ENCODE measurements around the gene TP53I13.
"Not testable (repeated sequence)": the region's sequence is repeated elsewhere in the genome, so short reads cannot be mapped to it uniquely, and the experiment has no call there.

Gene TP53I13, protein sequence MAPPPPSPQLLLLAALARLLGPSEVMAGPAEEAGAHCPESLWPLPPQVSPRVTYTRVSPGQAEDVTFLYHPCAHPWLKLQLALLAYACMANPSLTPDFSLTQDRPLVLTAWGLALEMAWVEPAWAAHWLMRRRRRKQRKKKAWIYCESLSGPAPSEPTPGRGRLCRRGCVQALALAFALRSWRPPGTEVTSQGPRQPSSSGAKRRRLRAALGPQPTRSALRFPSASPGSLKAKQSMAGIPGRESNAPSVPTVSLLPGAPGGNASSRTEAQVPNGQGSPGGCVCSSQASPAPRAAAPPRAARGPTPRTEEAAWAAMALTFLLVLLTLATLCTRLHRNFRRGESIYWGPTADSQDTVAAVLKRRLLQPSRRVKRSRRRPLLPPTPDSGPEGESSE

DNA sequence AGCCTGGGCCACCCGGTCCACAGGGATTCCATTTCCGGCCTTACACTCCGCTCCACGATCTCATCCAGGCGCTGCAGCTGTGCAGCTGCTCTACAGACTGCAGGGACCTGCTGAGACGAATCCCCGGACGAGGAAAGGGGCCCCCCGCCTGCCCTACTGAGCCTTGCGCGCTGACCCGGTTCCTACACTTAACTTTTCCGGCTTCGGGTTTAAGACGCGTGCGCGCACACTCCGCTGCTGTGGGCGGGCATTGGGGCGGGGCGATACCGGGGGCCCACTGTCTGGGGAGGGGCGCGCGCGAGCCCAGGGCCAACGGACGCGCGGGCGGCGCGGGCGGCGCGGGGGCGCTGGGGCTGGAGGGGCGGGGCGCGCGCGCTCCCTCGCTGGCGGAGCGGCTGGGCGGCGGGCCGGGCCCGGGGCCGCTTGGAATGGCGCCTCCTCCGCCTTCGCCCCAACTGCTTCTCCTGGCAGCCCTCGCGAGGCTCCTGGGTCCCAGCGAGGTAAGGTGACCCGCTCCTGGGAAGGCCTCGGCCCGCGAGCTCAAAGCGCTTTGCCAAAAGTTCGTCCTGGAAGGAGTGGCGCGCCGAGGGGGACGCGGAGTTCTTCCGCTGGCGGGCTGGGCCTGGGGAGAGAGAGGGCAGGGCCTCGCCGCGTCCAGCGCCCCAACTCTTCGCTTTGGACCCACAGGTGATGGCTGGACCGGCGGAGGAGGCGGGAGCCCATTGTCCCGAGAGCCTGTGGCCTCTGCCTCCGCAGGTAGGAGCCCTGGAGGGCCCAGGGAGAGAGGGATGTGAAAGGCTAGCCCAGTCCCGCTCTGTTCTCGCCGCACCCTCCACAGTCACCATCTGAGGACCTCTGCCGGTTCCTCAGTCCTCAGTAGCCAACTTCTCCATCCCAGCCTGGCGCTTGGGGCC is at the start of gene TP53I13:
TSS of gene TP53I13 (plus strand) at position 371 of the 914 bp plus-strand sequence. CDS start at position 429, 58 bp downstream.
- no peak for DNase-seq (ENCODE audit: low read depth, low spot score)

DNA sequence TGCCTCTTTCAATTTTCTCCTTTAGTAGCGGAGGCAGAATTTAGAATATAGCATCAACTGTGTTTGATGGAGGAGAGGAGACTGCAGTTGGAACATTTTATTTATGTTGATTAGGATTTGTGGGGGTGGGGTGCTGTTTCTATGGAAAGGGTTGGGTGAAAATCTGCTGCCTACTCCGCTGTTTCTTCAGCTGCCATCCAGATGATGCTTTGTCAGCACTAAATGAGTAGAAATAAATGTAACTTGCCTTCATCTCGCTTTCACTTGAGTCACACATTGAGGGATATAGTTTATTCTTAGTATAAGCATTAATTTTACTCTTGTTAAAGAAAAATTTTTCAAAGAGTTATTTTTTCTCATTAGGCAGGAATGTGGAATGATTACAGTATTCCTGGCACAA is 43.8 kb upstream of the TP53I13 start:
- no peak for DNase-seq (ENCODE audit: low read depth, low spot score)

DNA sequence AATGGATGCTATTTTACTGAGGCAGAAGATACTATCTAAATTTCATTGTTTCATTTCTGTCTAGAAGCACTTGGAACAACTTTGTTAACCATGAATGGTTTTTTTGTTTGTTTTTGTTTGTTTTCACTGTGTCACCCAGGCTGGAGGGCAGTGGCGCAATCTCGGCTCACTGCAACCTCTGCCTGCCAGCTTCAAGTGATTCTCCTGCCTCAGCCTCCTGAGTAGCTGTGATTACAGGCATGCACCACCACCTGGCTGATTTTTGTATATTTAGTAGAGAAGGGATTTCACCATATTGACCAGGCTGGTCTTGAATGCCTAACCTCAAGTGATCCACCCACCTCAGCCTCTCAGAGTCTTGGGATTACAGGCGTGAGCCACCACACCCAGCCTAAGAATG is 42.2 kb upstream of the TP53I13 start:
- DNase-seq (ENCODE audit: low read depth, low spot score): no peak

DNA sequence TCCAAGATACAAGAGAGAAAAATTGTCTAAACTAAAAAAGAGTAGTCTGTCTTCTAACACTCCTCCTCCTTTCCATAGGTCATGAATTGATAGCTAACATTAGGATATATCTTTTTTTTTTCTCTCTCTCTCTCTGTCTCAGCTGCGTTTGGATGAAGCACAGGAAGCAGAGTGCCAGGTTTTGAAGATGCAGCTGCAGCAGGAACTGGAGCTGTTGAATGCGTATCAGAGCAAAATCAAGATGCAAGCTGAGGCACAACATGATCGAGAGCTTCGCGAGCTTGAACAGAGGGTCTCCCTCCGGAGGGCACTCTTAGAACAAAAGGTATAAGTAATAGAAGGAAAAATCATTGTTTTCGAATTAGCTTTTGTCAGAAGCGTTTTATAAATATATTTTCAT is 34.5 kb upstream of the TP53I13 start:
- DNase-seq (ENCODE audit: low read depth, low spot score): no peak

DNA sequence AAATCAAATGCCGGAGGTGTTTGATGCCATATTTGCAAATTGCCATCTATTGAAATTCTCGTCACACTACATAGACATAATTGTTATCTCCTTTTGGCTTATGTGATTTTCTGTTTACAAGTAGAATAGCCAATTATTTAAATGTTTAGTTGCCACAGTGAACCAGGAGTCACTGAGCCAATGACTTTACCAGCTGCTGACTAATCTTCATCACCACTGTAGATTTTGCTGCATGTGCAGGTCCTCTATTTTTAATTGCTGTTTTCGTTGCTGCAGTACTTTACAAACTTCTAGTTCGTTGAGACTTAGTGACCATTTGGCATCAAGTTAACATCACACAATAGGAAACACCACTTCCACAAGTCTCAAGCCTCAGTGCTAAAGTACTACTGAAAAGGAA is 24.4 kb upstream of the TP53I13 start:
- no peak for DNase-seq (ENCODE audit: low read depth, low spot score)

DNA sequence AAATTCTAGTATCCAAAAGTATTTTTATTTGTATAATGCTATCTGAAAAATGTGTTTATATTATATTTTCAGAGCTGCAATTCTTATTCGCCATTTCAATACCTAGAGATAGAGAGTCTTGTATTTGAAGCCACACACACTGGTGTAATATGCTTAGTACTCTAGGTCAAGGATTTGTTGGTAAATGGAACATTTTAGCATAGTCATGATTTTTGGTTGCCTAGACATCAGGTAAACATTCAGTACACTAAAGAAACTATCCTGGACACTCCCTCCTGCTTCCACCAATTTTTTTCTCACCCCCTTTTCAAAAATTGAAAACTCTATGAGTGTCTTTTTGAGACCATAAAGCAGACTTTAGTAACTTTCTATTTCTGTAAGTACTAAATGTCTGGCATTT is 22.4 kb upstream of the TP53I13 start:
- DNase-seq (ENCODE audit: low read depth, low spot score): no peak

DNA sequence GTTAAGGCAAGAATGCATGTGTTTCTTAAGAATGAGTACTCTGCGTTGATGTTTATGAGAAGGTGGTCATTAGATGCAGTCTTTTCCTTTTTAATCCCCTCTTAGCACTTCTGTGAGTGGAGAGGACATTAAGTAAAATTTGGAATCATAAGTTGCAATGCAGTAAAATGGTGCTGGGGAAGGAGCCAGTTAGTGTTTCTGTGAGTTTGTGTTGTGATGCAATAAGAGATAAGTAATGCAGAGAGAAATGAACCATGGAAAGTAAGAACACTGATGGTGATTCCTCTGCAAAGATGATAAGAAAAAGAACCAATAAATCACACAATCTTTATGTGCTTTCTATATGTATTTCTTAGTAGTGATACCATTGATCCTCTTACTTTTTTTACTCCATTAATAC is 21.7 kb upstream of the TP53I13 start:
- no peak for DNase-seq (ENCODE audit: low read depth, low spot score)

DNA sequence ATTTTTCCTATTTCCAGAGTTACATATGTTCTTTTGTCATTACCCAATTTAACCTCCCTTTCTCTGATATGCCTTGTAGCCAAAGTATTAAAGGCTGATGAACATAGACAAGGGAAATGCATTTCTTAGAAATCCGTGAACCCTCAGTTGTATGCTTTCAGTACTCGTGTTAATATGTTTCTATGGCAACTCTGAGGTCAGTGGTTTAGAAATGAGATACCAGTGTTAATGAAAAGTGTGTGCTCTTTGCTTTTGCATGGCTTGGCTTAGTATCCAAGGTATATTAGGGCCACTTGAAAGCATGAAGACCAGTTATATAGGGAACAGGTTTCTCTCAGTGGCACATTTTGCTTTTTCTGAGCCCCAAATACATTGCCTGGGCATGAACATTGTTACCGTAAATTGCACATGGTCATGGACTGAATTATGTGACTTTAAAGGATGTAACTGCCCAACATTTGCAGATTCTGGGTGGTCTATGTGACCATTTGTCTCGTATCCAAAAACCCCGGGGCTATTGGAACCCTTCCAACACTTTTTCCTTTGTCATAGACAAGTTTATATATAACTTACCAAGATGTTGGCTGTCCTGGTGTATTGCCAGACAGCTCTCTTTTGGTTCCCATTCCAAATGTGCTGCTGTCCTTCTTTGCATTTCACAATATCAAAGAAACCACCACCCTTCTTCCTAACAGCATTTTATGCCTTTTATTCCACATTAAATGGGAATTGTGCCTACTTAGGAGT is 19.2 kb upstream of the TP53I13 start:
- no peak for DNase-seq (ENCODE audit: low read depth, low spot score)

DNA sequence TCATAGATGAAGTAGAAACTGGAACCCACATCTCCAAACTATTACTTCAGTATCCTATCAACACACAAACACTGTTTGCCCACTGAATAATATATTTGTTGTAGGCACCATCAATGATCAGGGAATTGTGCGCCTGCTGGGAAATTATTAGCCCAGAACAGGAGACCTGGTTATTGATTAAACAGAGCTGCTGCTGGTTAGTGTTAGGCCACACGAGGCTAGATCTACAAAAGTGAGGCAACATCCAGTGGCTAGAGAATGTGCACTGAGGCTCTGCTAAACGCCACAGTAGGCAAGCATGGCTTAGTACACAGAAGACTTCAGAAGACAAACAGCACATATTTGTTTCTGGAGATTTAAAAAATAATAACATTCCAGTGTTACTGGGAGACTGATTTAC is 12.7 kb upstream of the TP53I13 start:
- DNase-seq (ENCODE audit: low read depth, low spot score): no peak

DNA sequence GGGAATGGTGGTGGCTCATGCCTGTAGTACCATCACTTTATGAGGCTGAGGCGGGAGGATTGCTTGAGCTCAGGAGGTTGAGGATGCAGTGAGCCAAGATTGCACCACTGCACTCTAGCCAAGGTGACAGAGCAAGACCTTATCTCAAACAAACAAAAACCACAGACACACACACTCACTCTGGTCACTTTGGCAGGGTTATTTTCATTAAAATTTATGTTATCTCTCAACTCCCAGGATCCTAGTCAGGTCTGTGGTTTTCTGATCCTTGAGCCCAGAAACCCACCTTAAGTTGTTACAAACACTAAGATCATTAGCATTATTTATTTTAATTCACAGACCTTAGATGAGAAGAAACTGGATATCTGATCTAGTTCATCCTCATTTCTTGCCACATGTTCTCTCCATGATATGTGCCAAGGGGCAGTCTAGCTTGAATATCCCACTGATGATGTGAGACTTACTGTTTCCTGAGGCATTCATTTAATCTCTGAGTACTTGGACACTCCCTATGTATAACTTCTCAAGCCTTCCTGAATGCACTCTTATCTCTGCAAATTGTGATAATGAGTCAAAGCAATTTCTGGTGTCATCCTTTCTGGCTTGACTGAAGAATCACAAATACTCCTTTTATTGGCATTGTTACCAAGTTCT is 11.3 kb upstream of the TP53I13 start:
- no peak for DNase-seq (ENCODE audit: low read depth, low spot score)

DNA sequence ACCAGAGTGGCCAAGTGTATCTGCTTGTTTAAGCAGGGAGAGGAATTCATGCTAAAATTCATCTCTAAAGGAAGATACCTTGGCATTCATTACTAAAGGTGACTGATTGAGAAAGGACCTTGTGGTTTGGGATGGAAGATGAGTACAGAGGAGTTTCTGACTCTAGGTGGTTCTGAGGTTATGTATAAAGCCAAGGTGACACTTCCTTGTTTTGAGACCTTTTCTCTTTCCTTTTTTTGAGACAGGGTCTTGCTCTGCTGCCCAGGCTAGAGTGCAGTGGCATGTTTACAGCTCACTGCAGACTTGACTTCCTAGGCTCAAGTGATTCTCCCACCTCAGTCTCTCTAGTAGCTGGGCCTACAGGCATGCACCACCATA is 10.8 kb upstream of the TP53I13 start:
- DNase-seq (ENCODE audit: low read depth, low spot score): no peak

DNA sequence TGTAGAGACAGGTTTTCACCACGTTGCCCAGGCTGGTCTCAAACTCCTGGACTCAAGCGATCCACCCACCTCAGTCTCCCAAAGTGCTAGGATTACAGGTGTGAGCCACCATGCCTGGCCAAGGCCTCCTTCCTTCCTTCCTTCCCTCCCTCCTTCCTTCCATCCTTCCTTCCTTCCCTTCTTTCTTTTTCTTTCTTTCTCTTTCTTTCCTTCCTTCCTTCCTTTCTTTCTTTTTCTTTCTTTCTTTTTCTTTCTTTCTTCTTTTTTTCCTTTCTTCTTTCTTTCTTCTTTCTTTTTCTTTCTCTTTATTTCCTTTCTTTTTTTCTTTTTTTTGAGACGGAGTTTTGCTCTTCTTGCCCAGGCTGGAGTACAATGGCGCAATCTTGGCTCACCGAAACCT is 10.4 kb upstream of the TP53I13 start:
- DNase-seq (ENCODE audit: low read depth, low spot score): not testable (repeated sequence)

DNA sequence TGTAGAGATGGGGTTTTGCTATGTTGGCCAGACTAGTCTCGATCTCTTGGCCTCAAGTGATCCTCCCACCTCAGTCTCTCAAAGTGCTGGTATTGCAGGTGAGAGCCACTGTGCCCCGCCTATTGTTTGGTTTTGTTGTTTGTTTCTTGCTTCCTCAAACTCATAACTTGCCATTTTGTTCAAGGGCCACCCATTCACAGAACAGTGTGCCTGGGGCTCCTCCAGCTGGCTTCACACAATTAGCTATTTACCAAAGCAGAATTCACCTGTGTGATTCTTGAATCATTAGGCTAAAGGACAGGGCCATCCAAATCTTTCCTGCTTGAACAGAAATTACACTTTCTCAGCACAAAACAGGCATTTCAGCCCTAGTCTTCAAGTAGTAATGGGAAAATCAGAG is 8.9 kb upstream of the TP53I13 start:
- DNase-seq (ENCODE audit: low read depth, low spot score): no peak

DNA sequence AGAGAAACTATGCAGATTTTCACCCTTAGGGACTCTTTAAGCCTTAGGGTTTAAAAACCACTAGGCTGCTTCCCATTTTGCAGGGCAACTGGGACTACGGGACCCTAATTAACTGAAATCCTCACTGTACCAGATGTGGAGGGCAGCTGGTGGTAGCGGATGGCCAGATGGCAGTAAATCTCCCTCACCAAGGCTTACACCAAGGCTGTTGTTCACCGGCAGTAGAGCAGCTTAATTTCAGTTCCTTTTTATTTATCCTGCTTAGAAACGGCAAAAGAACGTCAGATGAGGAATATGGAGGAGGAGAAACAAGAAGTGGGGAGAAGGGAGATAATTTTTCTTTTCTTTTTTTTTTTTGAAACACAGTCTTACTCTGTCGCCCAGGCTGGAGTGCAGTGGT is 8.2 kb upstream of the TP53I13 start:
- DNase-seq (ENCODE audit: low read depth, low spot score): no peak

DNA sequence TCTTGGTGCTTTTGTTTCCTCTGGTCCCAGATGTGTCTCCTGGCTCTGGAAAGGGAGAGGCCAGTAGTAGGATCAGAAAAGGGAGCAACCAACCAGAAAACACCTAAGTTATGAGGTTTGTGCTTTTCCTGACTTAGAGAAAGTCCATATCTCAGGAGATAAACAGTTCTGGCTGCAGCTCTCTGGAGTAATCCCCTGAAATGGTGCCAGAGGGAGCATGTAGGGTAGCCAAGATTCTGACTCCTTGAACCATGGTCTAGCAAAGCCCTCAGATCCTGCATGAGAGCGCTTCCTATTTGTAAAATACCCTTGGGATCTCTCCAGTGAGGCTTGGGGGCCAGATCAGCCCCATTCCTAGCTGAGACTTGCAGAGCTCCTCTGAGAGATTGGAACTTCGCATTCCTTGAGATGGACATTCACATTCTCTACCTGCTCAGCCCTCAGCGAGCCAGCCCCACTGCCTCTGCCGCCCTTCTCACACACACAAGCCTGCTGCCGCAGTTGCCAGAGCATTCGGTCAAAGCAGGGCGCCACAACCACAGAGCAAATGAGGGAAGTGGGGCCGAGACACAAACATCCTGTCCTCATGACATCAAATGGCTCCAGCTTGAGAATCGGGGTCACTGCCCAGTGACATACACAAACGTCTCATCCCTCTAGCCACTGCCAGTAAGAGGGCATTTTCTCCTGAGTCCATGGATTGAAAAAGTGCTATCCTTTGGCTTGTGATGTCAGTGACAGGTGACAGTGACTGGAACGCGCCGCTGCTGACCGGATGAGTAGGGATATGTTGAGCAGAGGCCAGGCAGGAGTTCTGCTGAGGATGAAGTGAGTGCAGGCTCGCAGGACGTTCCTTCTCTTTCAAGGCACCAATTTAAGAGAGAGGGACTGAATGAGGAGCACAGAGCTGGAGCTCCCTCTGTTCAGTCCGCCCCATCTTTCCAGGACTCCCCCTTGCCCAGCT is 6.7 kb upstream of the TP53I13 start:
- DNase-seq (ENCODE audit: low read depth, low spot score): no peak

DNA sequence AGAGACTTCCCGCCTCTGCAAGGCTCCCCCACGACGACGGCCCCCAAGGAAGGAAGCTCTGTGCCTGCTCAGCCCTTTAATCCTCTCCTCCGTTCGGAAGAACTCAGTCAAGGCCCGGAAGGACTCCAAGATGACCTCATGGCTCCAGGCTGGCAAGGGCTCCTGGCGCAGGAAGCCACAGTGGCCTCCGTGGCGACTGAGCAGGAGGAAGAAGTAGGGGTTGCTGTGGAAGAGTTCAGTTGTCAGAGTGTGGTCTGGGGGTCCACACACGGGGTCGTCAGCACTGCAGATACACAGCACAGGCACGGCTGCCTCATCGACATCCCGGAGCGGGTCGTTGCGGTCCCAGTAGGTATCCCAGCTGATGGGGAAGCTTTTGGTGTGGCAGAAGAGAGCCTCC is 5.9 kb upstream of the TP53I13 start:
- DNase-seq (ENCODE audit: low read depth, low spot score): no peak

DNA sequence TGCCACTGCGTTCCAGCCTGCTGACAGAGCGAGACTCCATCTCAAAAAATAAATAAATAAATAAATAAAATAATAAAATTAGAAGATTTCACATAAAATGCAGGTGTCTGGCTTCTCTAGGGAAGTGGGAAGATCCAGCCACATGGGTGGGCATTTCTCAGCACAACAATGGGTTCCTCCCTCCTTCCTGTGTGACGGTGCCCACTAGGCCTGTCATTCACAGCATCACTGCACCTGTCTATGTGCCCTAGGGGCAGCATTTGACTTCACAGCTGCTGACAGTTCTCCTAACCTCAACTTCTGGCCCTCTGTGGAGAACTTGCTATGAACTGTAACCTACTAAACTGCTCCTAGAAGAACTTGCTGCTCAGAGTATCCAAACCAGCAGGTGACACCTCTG is 4.7 kb upstream of the TP53I13 start:
- DNase-seq (ENCODE audit: low read depth, low spot score): no peak

DNA sequence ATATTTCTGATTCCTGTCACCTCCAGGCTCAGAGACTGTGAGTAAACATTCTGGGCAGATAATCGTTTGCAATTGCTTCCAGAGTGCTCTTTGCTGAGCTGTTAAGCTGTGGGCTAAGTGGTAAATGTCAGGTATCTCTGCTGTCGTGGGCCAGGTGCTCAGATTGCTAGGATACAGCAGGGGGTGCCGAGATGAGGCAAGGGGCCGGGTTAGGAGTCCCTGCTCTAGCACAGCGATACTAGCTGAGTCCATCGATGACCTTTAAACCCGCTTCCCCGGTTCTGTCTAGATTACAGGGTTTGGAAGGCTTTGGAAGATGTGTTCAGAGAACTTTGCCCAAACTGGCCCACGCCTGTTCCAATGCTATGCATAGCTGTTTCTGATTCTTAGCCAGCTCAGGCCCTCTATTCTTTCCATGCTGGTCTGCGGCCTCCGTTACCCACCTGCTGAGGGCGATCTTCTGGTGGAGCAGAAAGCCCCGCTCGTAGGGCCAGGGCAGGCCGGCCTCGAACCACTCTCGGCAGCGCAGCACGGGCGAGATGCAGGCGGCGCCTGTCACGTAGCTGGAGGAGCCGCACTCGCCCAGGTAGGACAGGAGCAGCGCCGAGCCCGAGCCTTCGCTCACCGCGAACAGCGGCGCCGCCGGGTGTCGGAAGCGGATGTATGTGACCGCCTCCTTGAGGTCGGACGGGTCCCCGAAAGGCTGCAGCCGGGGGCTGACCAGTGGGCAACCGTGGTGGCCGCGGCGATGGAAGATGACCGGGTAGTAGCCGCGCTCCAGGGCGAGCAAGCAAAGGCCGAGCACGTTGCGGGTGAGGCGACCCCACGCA is 2.6 kb upstream of the TP53I13 start:
- no peak for DNase-seq (ENCODE audit: low read depth, low spot score)

DNA sequence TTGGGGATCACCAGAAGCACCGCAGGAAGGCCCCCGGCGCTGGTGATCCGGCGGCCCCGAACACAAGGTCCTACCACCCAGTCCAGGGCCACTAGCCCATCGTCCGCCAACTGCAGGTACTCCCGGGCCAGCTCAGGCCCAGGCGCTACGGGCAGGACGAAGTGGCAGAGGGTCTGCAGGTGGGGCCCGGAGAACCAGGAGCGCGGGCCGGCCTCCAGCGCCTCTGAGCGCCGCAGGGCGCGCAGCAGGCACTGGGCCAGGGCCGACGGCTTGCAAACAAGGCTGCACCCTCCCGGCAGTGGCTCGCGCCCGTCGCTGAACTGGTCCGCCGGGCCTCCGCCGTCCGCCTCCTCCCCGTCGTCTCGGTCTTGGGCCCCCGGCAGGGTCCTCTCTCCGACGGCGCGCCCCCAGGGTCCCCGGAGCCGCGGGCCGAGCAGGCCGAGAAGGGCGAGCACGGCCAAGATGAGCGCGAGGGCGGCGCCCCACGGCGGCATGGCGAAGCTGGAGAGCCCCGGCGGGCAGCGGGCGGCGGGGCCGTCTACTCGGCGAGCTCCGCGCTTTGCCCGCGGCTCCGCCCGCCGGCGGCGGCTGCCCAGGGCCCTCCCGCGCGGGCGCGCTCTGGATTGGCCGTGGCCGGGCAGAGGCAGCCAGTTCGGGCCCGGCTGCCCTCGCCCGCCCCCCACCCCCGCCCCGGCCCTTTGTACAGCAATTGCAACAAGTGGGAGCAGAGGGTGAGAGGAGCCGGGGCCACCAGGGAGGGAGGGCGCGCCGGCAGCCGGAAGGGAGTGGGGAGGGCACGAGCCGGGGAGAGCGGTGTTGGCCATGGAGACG is 1.8 kb upstream of the TP53I13 start, which contains the start of gene ABHD15:
TSS of gene ABHD15 (minus strand) at position 565 of the 831 bp plus-strand sequence. CDS start at position 494, 71 bp downstream.
- DNase-seq (ENCODE audit: low read depth, low spot score): no peak

All from iPS DF 19.7 (cell line).